ENCODE measurements around the gene SPDYE2B. TPM values are rescaled to one million over a fixed set of nuclear protein-coding genes. Genes with fewer than 3 reads are reported as not detected.
"Not testable (repeated sequence)": the region's sequence is repeated elsewhere in the genome, so short reads cannot be mapped to it uniquely, and the experiment has no call there.

SPDYE2B gene
- total RNA-seq (ENCODE audit: unreplicated experiment), result not detected
- long read RNA-seq, partial matches to known transcripts, result 0 of 2 reads
- long read RNA-seq, other reads (novel, unspliced or antisense), result 2 of 2 reads

DNA sequence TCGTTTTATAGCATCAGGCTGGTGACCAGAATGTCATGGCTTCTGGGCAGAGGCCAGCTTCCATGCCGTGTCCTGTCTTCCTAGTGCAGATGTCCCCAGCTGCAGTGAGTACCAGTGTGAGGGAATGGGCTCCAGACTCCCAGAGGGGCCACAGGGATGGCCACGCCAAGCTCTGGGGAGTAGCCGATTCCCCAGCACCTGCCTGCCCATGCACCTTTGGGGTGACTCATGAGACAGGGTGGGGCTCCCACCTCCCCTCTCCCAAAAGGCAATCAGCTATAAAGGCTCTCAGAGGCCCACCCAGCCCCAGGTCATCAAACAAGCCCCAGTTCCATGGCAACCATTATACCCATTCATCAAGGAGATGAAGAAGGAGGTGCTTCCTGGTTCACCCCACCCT, at the start of gene SPDYE2B:
Gene SPDYE2B (plus strand): TSS at position 396 of the 400 bp plus-strand sequence. CDS start 2,030 bp downstream, outside the sequence.
- not testable (repeated sequence) for H3K9me3 Mint-ChIP-seq (ENCODE audit: unreplicated experiment); DNase-seq; H3K36me3 Mint-ChIP-seq (ENCODE audit: unreplicated experiment); H3K4me1 Mint-ChIP-seq (ENCODE audit: low read depth, unreplicated experiment); H3K27ac Mint-ChIP-seq (ENCODE audit: unreplicated experiment); H3K4me3 Mint-ChIP-seq (ENCODE audit: unreplicated experiment); H3K27me3 Mint-ChIP-seq (ENCODE audit: unreplicated experiment)

GRCh38 chr7:102602317-102602716, 47.8 kb upstream of the SPDYE2B start:
- not testable (repeated sequence) for H3K4me1 Mint-ChIP-seq (ENCODE audit: low read depth, unreplicated experiment); H3K27ac Mint-ChIP-seq (ENCODE audit: unreplicated experiment); H3K36me3 Mint-ChIP-seq (ENCODE audit: unreplicated experiment); H3K9me3 Mint-ChIP-seq (ENCODE audit: unreplicated experiment); H3K4me3 Mint-ChIP-seq (ENCODE audit: unreplicated experiment); H3K27me3 Mint-ChIP-seq (ENCODE audit: unreplicated experiment); DNase-seq

GRCh38 chr7:102604431-102605145, 45.5 kb upstream of the SPDYE2B start:
- not testable (repeated sequence) for H3K27me3 Mint-ChIP-seq (ENCODE audit: unreplicated experiment); H3K27ac Mint-ChIP-seq (ENCODE audit: unreplicated experiment)

GRCh38 chr7:102606848-102607247, 43.3 kb upstream of the SPDYE2B start:
- not testable (repeated sequence) for H3K4me1 Mint-ChIP-seq (ENCODE audit: low read depth, unreplicated experiment); DNase-seq; H3K9me3 Mint-ChIP-seq (ENCODE audit: unreplicated experiment); H3K27ac Mint-ChIP-seq (ENCODE audit: unreplicated experiment); H3K36me3 Mint-ChIP-seq (ENCODE audit: unreplicated experiment); H3K4me3 Mint-ChIP-seq (ENCODE audit: unreplicated experiment); H3K27me3 Mint-ChIP-seq (ENCODE audit: unreplicated experiment)

More at GRCh38 chr7:102604431-102605145, 45.5 kb upstream of the SPDYE2B start:
- not testable (repeated sequence) for H3K9me3 Mint-ChIP-seq (ENCODE audit: unreplicated experiment); H3K36me3 Mint-ChIP-seq (ENCODE audit: unreplicated experiment); DNase-seq; H3K4me3 Mint-ChIP-seq (ENCODE audit: unreplicated experiment); H3K4me1 Mint-ChIP-seq (ENCODE audit: low read depth, unreplicated experiment)

GRCh38 chr7:102609734-102610133, 40.4 kb upstream of the SPDYE2B start:
- H3K4me3 Mint-ChIP-seq (ENCODE audit: unreplicated experiment); H3K27ac Mint-ChIP-seq (ENCODE audit: unreplicated experiment); H3K9me3 Mint-ChIP-seq (ENCODE audit: unreplicated experiment); H3K36me3 Mint-ChIP-seq (ENCODE audit: unreplicated experiment); H3K27me3 Mint-ChIP-seq (ENCODE audit: unreplicated experiment); DNase-seq; H3K4me1 Mint-ChIP-seq (ENCODE audit: low read depth, unreplicated experiment): not testable (repeated sequence)

- H3K27me3 Mint-ChIP-seq (ENCODE audit: unreplicated experiment); H3K4me1 Mint-ChIP-seq (ENCODE audit: low read depth, unreplicated experiment); H3K27ac Mint-ChIP-seq (ENCODE audit: unreplicated experiment); H3K36me3 Mint-ChIP-seq (ENCODE audit: unreplicated experiment); H3K4me3 Mint-ChIP-seq (ENCODE audit: unreplicated experiment); H3K9me3 Mint-ChIP-seq (ENCODE audit: unreplicated experiment); DNase-seq: not testable (repeated sequence)
Observed at GRCh38 chr7:102610441-102610840, 39.7 kb upstream of the SPDYE2B start.

DNA sequence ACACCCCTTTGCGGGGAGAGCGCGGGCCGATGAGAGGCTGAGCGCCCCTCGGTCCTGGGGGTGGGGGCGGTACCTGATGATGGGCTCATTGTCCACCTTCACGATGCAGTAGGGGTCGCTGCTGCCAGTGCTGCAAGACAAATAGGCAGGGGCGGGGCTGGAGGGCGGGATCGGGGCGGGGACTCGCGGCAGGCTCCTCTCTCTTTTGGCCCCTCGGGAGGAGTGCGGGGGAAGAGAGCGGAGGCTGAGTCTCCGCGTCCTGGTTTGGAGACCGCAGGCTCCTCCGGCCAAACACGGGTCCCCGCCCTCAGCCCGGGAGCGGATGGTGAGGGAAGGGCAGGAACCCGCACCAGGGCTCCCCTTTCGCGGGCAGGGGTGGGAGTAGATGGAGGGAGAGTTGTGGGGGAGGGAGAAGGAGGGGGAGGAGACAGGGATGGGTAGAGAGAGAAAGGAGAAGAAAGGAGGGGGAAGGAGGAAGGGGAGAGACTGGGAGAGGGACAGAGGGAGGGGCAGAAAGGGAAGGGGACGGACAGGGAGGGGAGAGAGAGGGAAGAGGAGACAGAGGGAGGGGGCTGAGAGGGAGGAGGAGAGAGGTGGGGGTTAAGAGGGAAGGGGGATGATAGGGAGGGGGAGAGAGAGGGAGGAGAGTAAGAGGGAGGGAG, 39.0 kb upstream of the SPDYE2B start:
- H3K27ac Mint-ChIP-seq (ENCODE audit: unreplicated experiment); DNase-seq; H3K4me1 Mint-ChIP-seq (ENCODE audit: low read depth, unreplicated experiment); H3K36me3 Mint-ChIP-seq (ENCODE audit: unreplicated experiment); H3K9me3 Mint-ChIP-seq (ENCODE audit: unreplicated experiment); H3K4me3 Mint-ChIP-seq (ENCODE audit: unreplicated experiment); H3K27me3 Mint-ChIP-seq (ENCODE audit: unreplicated experiment): not testable (repeated sequence)

- not testable (repeated sequence) for H3K4me3 Mint-ChIP-seq (ENCODE audit: unreplicated experiment); H3K27ac Mint-ChIP-seq (ENCODE audit: unreplicated experiment); H3K36me3 Mint-ChIP-seq (ENCODE audit: unreplicated experiment); H3K4me1 Mint-ChIP-seq (ENCODE audit: low read depth, unreplicated experiment); H3K9me3 Mint-ChIP-seq (ENCODE audit: unreplicated experiment); H3K27me3 Mint-ChIP-seq (ENCODE audit: unreplicated experiment)
- DNase-seq, result peak; percentile 48
Observed at GRCh38 chr7:102611675-102612325, 38.3 kb upstream of the SPDYE2B start.

DNA sequence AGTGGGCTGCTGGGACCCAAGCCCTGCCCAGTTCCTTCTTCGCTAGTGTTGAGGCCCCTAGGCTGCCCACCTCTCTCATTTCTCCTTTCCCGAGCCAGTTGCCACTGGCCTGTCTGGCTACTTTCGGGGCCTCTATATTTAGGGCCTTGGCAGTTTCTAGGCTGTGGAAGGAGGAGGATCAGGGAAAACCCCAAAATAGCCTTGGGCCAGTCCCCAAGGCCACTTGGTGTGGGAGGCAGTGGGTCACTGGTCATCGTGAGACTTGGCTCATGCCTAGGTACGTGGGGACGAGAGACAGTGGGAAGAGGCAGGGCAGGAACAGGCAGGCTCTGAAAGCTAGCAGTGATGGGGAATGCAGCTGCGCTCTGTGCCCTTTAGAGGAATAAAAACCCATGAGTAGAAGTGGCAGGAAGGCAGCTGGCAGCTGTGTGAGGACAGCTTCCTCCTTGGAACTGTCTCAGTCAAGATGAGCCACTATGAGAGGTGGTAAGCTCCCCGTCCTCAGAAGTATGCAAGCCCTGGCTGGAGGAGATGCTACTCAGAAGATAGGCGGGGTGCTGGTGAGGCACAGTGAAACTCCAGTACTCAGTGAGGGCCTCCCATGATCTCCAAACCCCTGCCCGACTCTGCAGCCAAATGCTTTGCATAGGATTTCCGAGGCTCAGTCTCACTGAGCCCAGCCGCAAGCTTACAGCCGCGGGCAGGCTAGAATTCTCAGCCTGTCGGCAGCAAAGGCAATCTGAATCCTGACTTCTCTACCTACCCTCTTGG, 36.4 kb upstream of the SPDYE2B start:
- not testable (repeated sequence) for DNase-seq; H3K4me3 Mint-ChIP-seq (ENCODE audit: unreplicated experiment); H3K36me3 Mint-ChIP-seq (ENCODE audit: unreplicated experiment); H3K27me3 Mint-ChIP-seq (ENCODE audit: unreplicated experiment); H3K27ac Mint-ChIP-seq (ENCODE audit: unreplicated experiment); H3K9me3 Mint-ChIP-seq (ENCODE audit: unreplicated experiment); H3K4me1 Mint-ChIP-seq (ENCODE audit: low read depth, unreplicated experiment)

- not testable (repeated sequence) for H3K9me3 Mint-ChIP-seq (ENCODE audit: unreplicated experiment); H3K27me3 Mint-ChIP-seq (ENCODE audit: unreplicated experiment); H3K27ac Mint-ChIP-seq (ENCODE audit: unreplicated experiment); H3K4me1 Mint-ChIP-seq (ENCODE audit: low read depth, unreplicated experiment); H3K4me3 Mint-ChIP-seq (ENCODE audit: unreplicated experiment); DNase-seq; H3K36me3 Mint-ChIP-seq (ENCODE audit: unreplicated experiment)
Observed at GRCh38 chr7:102614346-102614697, 35.8 kb upstream of the SPDYE2B start.

GRCh38 chr7:102614873-102615272, 35.2 kb upstream of the SPDYE2B start:
- H3K4me1 Mint-ChIP-seq (ENCODE audit: low read depth, unreplicated experiment); H3K27ac Mint-ChIP-seq (ENCODE audit: unreplicated experiment); H3K4me3 Mint-ChIP-seq (ENCODE audit: unreplicated experiment); H3K9me3 Mint-ChIP-seq (ENCODE audit: unreplicated experiment); H3K27me3 Mint-ChIP-seq (ENCODE audit: unreplicated experiment); H3K36me3 Mint-ChIP-seq (ENCODE audit: unreplicated experiment); DNase-seq: not testable (repeated sequence)

DNA sequence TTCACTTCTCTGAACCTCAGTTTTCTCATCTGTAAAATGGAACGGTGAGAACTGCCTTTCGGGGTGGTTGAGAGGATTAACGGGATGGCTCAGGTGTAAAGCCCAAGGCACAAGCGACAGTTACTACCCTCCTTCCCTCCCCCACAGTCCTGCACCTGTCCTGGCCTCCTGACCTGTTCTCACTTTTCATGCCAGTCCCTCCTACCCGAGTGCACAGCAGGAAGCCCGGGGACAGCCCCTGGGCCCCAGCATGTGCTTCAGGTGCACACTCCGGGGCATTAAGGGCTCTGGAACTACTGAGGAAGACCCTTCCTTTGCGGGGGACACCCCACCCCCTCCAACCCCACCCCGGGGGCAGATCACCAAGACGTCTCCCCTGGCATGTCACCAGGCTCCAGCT, 34.2 kb upstream of the SPDYE2B start:
- H3K27me3 Mint-ChIP-seq (ENCODE audit: unreplicated experiment); H3K36me3 Mint-ChIP-seq (ENCODE audit: unreplicated experiment); H3K4me3 Mint-ChIP-seq (ENCODE audit: unreplicated experiment): not testable (repeated sequence)

More for the DNA sequence above, 34.2 kb upstream of the SPDYE2B start:
- not testable (repeated sequence) for H3K4me1 Mint-ChIP-seq (ENCODE audit: low read depth, unreplicated experiment); H3K27ac Mint-ChIP-seq (ENCODE audit: unreplicated experiment); H3K9me3 Mint-ChIP-seq (ENCODE audit: unreplicated experiment); DNase-seq
